HG03565 (cell line): ENCODE results near the gene PRKAA2.
"Not testable (repeated sequence)": the region's sequence is repeated elsewhere in the genome, so short reads cannot be mapped to it uniquely, and the experiment has no call there.

Experiments used
- ATAC-seq: cut with Tn5 transposase; IDR thresholded peaks from one replicate; pipeline ENCODE4 v1.9.1; 2021; ENCODE audit warnings: mild to moderate bottlenecking, moderate library complexity; ENCODE audit not compliant: unreplicated experiment

PRKAA2 gene

GRCh38 chr1:56644919-56645676 lies at the start of gene PRKAA2:
Gene PRKAA2 (plus strand): TSS chr1:56645314. CDS start chr1:56645388, 74 bp downstream.
- no peak for ATAC-seq

- ATAC-seq, result not testable (repeated sequence)
These were observed 49.5 kb upstream of the PRKAA2 start for GRCh38 chr1:56595397-56596191.

GRCh38 chr1:56610097-56610496 lies 35.0 kb upstream of the PRKAA2 start:
- not testable (repeated sequence) for ATAC-seq

- not testable (repeated sequence) for ATAC-seq
These were observed 34.3 kb upstream of the PRKAA2 start for GRCh38 chr1:56610770-56611169.

- no peak for ATAC-seq
These were observed 28.0 kb upstream of the PRKAA2 start for GRCh38 chr1:56617141-56617540.

GRCh38 chr1:56625819-56626440 lies 19.2 kb upstream of the PRKAA2 start:
- no peak for ATAC-seq

GRCh38 chr1:56626546-56626945 lies 18.6 kb upstream of the PRKAA2 start:
- no peak for ATAC-seq

- ATAC-seq, result no peak
These were observed 18.0 kb upstream of the PRKAA2 start for GRCh38 chr1:56627019-56627635.

- ATAC-seq, result no peak
These were observed 17.5 kb upstream of the PRKAA2 start for GRCh38 chr1:56627636-56628039.

GRCh38 chr1:56630786-56631185 lies 14.3 kb upstream of the PRKAA2 start:
- no peak for ATAC-seq

GRCh38 chr1:56631901-56632300 lies 13.2 kb upstream of the PRKAA2 start:
- no peak for ATAC-seq

- no peak for ATAC-seq
These were observed 10.1 kb upstream of the PRKAA2 start for GRCh38 chr1:56634981-56635380.

- no peak for ATAC-seq
These were observed 6.9 kb upstream of the PRKAA2 start for GRCh38 chr1:56638248-56638647.

GRCh38 chr1:56639211-56639610 lies 5.9 kb upstream of the PRKAA2 start:
- no peak for ATAC-seq

- no peak for ATAC-seq
These were observed 1.5 kb upstream of the PRKAA2 start for GRCh38 chr1:56643661-56644060.

GRCh38 chr1:56644064-56644918 lies 823 bp upstream of the PRKAA2 start:
- no peak for ATAC-seq

- ATAC-seq, result no peak
These were observed 677 bp downstream of the PRKAA2 start for GRCh38 chr1:56645677-56646305.

GRCh38 chr1:56646611-56647010 lies 1.5 kb downstream of the PRKAA2 start:
- no peak for ATAC-seq

- no peak for ATAC-seq
These were observed 2.0 kb downstream of the PRKAA2 start for GRCh38 chr1:56647106-56647505.

- ATAC-seq, result no peak
These were observed 3.4 kb downstream of the PRKAA2 start for GRCh38 chr1:56648546-56648945.
